MM.1S (cell line): ENCODE data around the gene CCN5.

Source experiments
- DNase-seq: peaks from one replicate; pipeline ENCODE4 v3.0.0-alpha.2; 2015
- H2AFZ ChIP-seq: fragments of 300-600 bp; sonication (generic); 2 replicates; pipeline ENCODE4 v1.6.0; 2016; ENCODE audit warnings: antibody characterized with exemption, low read length
- H3F3A ChIP-seq: fragments of 300-600 bp; sonication (generic); 2 replicates; pipeline ENCODE4 v1.6.1; 2016; ENCODE audit warnings: mild to moderate bottlenecking, antibody characterized with exemption, low read length, moderate library complexity, mixed read lengths; ENCODE audit not compliant: insufficient read depth
- H3K27ac ChIP-seq: fragments of 300-600 bp; sonication (generic); 2 replicates; pipeline ENCODE4 v1.5.1; 2016; ENCODE audit warnings: mild to moderate bottlenecking, low read length
- H3K27me3 ChIP-seq: fragments of 300-600 bp; sonication (generic); replicated peaks from 2 replicates; pipeline ENCODE4 v1.6.0; 2016; ENCODE audit warnings: low read length; ENCODE audit not compliant: insufficient read depth
- H3K36me3 ChIP-seq: fragments of 300-600 bp; sonication (generic); replicated peaks from 2 replicates; pipeline ENCODE4 v1.6.1; 2016; ENCODE audit warnings: mild to moderate bottlenecking, low read length, mixed read lengths; ENCODE audit not compliant: insufficient read depth
- H3K4me1 ChIP-seq: fragments of 300-600 bp; sonication (generic); 2 replicates; pipeline ENCODE4 v1.6.1; 2016; ENCODE audit warnings: low read length, mixed read lengths
- H3K4me2 ChIP-seq: fragments of 300-600 bp; sonication (generic); 2 replicates; pipeline ENCODE4 v1.6.0; 2016; ENCODE audit warnings: low read depth, low read length
- H3K4me3 ChIP-seq: fragments of 300-600 bp; sonication (generic); 2 replicates; pipeline ENCODE4 v1.5.1; 2016; ENCODE audit warnings: low read length, mixed read lengths
- H3K79me2 ChIP-seq: fragments of 300-600 bp; sonication (generic); 2 replicates; pipeline ENCODE4 v1.6.1; 2016; ENCODE audit warnings: mixed run types, low read length, mixed read lengths
- H3K9ac ChIP-seq: fragments of 300-600 bp; sonication (generic); 2 replicates; pipeline ENCODE4 v1.6.1; 2016; ENCODE audit warnings: low read length, mixed read lengths
- H3K9me2 ChIP-seq: fragments of 300-600 bp; sonication (generic); replicated peaks from 2 replicates; pipeline ENCODE4 v1.6.1; 2016; ENCODE audit warnings: mild to moderate bottlenecking, low read length, mixed read lengths; ENCODE audit not compliant: insufficient read depth
- H3K9me3 ChIP-seq: fragments of 300-600 bp; sonication (generic); replicated peaks from 2 replicates; pipeline ENCODE4 v1.6.1; 2016; ENCODE audit warnings: mild to moderate bottlenecking, low read length, mixed read lengths; ENCODE audit not compliant: insufficient read depth
- H4K20me1 ChIP-seq: fragments of 300-600 bp; sonication (generic); 2 replicates; pipeline ENCODE4 v1.6.1; 2016; ENCODE audit warnings: mild to moderate bottlenecking, low read length, moderate library complexity, mixed read lengths; ENCODE audit not compliant: insufficient read depth
- EZH2 ChIP-seq: fragments of 300-600 bp; sonication (generic); optimal IDR thresholded peaks from 2 replicates; pipeline ENCODE3; 2017; ENCODE audit warnings: low read depth, mild to moderate bottlenecking, antibody characterized with exemption, low read length, mixed read lengths
- EZH2phosphoT487 ChIP-seq: fragments of 300-600 bp; sonication (generic); IDR thresholded peaks from 2 replicates; pipeline ENCODE4 v1.6.1; 2018; ENCODE audit warnings: antibody characterized with exemption, low read length
- TF ChIP-seq, protein P1 (sequence below): fragments of 300-600 bp; sonication (generic); IDR thresholded peaks from 2 replicates; pipeline ENCODE4 v1.5.1; 2016; ENCODE audit warnings: antibody characterized with exemption, low read length, mixed read lengths

CCN5 gene

DNA sequence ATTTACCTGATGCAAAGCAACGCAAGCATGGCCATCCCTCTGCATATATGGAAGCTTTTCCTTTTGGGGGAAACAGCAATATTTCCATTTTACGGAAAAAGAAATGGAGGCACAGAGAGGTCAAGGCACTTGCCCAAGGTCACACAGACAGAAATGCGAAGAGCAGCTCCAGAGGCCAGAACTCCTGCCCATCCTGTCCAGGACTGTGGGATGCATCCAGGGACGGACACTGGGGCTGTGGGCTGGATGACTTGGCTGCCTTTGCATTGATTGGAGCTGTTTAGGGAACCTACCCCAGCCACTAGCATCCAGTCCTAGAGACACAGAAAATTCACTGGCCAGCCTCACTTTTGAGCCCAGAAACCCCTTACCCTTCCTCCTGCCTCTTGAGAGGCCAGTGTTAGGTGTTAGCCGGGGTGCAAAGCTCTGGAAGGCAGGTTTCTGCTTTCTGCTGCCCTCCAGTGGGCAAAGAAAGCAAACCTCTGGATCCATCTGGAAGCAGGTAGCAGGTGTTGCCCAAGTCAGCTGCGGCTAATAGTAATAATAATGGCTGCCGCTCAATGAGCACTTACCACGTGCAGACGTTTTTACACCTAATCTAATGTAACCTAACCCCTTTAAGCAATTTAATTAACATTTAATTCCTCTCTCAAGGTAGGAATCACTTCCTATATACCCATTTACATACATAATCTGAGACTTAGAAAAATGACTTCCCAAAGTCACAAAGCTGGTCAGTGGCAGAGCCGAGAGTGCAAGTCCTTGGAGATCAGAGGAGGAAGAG is 31.7 kb upstream of the CCN5 start:
- Histone ChIP-seq H3K9me2 (no peaks in the 10 kb centered on the region), H3K27ac (no peak overlapping the region), H3K9me3 (no peaks in the 10 kb centered on the region), H3F3A (no peaks in the 10 kb centered on the region), H3K4me2 (no peak overlapping the region), H3K4me3 (no peak overlapping the region), H2AFZ (no peak overlapping the region), H3K9ac (no peak overlapping the region), H3K36me3 (no peaks in the 10 kb centered on the region), H3K4me1 (no peaks in the 10 kb centered on the region), H4K20me1 (no peaks in the 10 kb centered on the region), H3K27me3 (peaks cover 21% of the 10 kb centered on the region), H3K79me2 (no peaks in the 10 kb centered on the region)
- peak; percentile 73 for DNase-seq
- TF ChIP-seq, protein P1, sequence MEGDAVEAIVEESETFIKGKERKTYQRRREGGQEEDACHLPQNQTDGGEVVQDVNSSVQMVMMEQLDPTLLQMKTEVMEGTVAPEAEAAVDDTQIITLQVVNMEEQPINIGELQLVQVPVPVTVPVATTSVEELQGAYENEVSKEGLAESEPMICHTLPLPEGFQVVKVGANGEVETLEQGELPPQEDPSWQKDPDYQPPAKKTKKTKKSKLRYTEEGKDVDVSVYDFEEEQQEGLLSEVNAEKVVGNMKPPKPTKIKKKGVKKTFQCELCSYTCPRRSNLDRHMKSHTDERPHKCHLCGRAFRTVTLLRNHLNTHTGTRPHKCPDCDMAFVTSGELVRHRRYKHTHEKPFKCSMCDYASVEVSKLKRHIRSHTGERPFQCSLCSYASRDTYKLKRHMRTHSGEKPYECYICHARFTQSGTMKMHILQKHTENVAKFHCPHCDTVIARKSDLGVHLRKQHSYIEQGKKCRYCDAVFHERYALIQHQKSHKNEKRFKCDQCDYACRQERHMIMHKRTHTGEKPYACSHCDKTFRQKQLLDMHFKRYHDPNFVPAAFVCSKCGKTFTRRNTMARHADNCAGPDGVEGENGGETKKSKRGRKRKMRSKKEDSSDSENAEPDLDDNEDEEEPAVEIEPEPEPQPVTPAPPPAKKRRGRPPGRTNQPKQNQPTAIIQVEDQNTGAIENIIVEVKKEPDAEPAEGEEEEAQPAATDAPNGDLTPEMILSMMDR = peak; percentile 50
- TF ChIP-seq EZH2 = no peak

DNA sequence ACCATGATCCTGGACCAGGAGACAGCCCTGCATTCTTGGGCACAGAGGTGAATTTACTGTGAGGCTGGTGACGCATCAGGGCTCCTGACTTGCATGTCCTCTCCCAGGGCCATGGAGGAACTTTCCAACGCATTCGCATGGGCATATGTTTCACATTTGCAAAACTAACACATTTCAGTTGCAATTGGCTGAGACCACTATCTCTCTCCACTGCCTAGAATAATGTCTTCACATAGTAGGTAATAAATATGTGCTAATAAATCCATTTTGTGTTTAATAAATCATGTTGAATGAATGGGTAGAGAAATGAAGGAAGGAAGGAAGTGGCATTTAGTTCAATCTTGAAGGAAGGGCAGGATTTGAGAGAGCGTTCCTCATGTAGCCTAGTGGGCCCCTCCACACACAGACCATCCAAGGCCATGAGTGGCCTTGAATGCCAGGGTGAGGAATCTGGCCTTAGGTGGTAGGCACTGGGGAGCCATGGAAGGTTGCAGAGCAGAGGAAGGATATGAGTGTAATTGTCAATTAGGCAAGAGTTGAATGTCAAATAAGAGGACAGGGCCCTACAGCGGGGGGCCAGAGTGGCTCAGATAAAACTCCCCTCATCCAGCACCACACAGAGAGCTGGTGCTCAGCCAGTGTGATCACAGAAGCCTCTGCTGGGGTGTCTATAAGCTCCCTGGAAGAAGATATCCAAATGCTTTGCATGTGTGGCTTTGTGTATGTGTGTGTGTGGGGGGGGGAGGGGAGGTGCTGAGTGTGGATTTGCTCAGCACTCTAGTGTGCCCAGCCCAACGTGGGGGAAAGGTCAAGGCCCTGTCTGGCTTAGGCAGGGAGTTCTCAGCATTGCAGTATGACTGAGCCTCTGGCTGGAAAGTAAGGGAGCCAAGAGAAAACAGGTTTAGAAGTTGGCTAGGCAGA is 30.9 kb upstream of the CCN5 start:
- H3K9me2 ChIP-seq = no peaks in the 10 kb centered on the region
- H3K9ac ChIP-seq = no peak overlapping the region
- no peaks in the 10 kb centered on the region for H3K36me3 ChIP-seq
- no peaks in the 10 kb centered on the region for H3K9me3 ChIP-seq
- TF ChIP-seq EZH2 (no peak), EZH2phosphoT487 (no peak)
- TF ChIP-seq, protein P1 = no peak
- no peaks in the 10 kb centered on the region for H3K4me1 ChIP-seq
- H3K4me3 ChIP-seq = no peak overlapping the region
- DNase-seq = no peak
- no peak overlapping the region for H2AFZ ChIP-seq
- H3K4me2 ChIP-seq = peak overlapping the region; percentile 21; the same call in 1 of the 2 replicates
- H3F3A ChIP-seq = no peaks in the 10 kb centered on the region
- no peak overlapping the region for H3K27ac ChIP-seq
- H4K20me1 ChIP-seq = no peaks in the 10 kb centered on the region
- H3K79me2 ChIP-seq = no peaks in the 10 kb centered on the region
- H3K27me3 ChIP-seq = peaks cover 27% of the 10 kb centered on the region

DNA sequence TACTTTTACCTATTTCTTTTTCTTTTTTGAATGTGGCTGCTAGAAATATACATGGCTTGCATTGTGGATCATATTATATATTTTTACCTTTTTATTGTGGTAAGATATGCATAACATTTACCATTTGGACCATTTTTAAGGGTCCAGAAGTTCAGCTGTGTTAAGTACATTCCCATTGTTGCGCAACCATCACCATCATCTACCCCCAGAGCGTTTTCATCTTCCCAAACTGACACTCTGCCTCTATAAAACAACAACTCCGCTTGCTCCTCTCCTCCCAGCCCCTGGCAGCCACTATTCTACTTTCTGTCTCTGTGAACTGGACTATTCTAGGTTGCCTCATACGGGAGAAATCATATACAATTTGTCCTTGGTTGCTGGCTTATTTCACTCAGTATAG is 28.2 kb upstream of the CCN5 start:
- Histone ChIP-seq H3K9ac (no peak overlapping the region), H3K4me2 (no peak overlapping the region), H3K27me3 (peaks cover 50% of the 10 kb centered on the region), H3K4me3 (no peak overlapping the region), H3K27ac (no peak overlapping the region), H3K4me1 (no peaks in the 10 kb centered on the region), H3K36me3 (no peaks in the 10 kb centered on the region), H3K79me2 (no peaks in the 10 kb centered on the region), H3K9me3 (no peaks in the 10 kb centered on the region), H2AFZ (no peak overlapping the region), H3F3A (no peaks in the 10 kb centered on the region), H3K9me2 (no peaks in the 10 kb centered on the region), H4K20me1 (no peaks in the 10 kb centered on the region)
- TF ChIP-seq EZH2phosphoT487 (no peak), EZH2 (no peak)
- TF ChIP-seq, protein P1 = no peak
- no peak for DNase-seq
